Fibroblast of lung (primary cell): ENCODE results near the gene PDE10A.

Experiments used
- CTCF ChIP-seq, 2 donors: IDR thresholded peaks in 1 of 2; conservative IDR thresholded peaks in 1 of 2; 1 replicate in 1 of 2; 2 replicates in 1 of 2; pipeline ENCODE4 v1.5.1; 2011 to 2012; ENCODE audit warnings: low read length in 2 of 2, control low read depth in 1 of 2, inconsistent platforms in 1 of 2, low read depth in 1 of 2, mild to moderate bottlenecking in 1 of 2
- EZH2 ChIP-seq: IDR thresholded peaks from 2 replicates; pipeline ENCODE4 v1.5.1; 2012; ENCODE audit warnings: low read length, control low read depth, mild to moderate bottlenecking; ENCODE audit errors: missing control alignments

- TF ChIP-seq EZH2 (no peak), CTCF (conservative IDR thresholded peaks at IDR 0.05 in 1 of 2, IDR thresholded peaks at IDR 0.05 in 1 of 2; ENCODE audit: low read depth in 1 of 2, low read length in 2 of 2) (no peak)
These were observed 7.8 kb downstream of the PDE10A start for GRCh38 chr6:165655191-165655590.
